Muscle of arm (tissue), 14 donors: ENCODE results near the gene C14orf39. TPM values are rescaled to one million over a fixed set of nuclear protein-coding genes. Genes with fewer than 3 reads are reported as not detected.

Experiments
- DNase-seq: peaks from one replicate; pipeline ENCODE4 v3.0.0-alpha.2; 2013
- long read RNA-seq, 11 donors: transcript quantifications; one replicate each; lab custom pipeline, GENCODE V29; 2026
- polyA plus RNA-seq, 12 donors: library from polyadenylated mRNA; unstranded; fragments of 120-200 nt; gene quantifications; one replicate each; pipeline ENCODE4 v1.2.1, GENCODE V29; 2013; ENCODE audit not compliant: insufficient read length in 12 of 12

Gene C14orf39, protein sequence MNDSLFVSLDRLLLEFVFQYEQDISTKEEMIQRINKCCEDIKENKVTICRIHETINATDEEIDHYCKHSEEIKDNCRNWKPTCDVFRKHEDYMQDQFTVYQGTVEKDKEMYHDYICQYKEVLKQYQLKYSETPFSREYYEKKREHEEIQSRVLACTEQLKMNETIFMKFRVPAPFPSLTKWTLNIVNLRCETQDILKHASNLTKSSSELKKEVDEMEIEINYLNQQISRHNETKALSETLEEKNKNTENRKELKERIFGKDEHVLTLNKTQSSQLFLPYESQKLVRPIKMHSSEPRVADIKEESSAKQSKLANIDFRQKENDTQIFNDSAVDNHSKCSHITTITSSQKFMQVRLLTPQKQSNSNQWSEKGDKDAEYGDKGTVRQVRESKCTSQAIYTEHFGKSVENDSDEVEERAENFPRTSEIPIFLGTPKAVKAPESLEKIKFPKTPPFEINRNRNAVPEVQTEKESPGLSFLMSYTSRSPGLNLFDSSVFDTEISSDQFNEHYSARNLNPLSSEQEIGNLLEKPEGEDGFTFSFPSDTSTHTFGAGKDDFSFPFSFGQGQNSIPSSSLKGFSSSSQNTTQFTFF
- 1 to 10 TPM in 9 of 12 donors, under 1 TPM in 1, not detected in 2; 0.53 to 3.1 (median 1.8) TPM for polyA plus RNA-seq
- long read RNA-seq, donor 1: 0 reads
- long read RNA-seq, donor 2: 0 reads
- long read RNA-seq, donor 3: 0 reads
- long read RNA-seq, donor 4: 0 reads
- long read RNA-seq, donor 5: 0 reads
- long read RNA-seq, donor 6: 0 reads
- long read RNA-seq, donor 7: 0 reads
- long read RNA-seq, donor 8: 0 reads
- long read RNA-seq, donor 9, partial matches to known transcripts: 14 of 14 reads
- long read RNA-seq, donor 9, other reads (novel, unspliced or antisense): 0 of 14 reads
- long read RNA-seq, donor 10: 0 reads
- long read RNA-seq, donor 11: 0 reads

DNA sequence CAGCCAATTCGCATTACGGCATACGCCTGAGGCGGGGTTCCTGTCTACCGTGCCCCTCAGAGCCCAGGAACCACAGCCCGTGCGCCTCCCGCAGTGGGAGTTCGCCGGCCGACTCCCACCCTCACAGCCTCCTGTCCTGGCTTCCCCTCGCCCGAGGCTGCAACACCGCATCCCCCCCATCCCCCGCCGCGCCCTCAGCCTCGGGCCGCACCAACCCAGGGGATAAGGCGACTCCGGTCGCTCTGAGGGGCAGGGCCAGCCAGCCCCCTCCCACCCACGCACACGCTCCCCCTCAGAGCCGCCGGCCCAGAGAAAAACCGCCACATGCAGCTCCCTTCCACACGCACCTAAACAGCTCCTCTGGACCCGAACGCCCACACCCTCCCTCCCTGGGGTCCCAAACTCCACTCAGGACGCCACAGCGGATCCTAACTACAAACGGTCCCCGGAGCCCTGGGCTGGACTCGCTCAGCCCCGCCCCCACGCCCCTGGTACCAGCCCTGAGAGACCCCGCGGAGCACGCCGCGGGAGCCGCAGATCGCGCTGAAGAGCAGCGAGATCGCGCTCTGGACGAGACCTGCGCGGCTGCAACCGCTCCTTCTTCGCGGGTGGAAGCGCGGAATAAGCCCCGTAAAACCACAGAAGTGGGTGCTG is at the start of gene C14orf39:
Gene C14orf39 (minus strand): TSS at position 466 of the 654 bp plus-strand sequence. CDS start 985 bp downstream, outside the sequence.
- peak; percentile 72 for DNase-seq

DNA sequence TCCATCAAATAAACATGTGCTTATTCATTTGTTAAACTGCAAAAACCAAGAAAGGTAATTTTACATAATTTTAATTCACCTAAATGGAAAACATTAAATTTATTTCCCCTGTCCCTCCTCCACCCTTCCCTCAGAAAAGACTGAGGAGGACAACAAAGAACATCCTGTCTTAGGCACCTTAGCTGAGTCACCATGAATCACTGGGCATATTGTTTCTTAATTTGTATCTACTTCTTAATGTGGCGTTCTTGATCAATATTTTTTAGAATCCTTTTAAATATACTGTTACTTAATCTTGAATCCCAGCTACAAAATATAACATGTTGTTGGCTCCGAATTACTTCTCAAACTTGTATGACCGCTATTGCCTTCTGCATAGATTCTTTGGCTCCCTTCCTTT is 46.6 kb upstream of the C14orf39 start:
- DNase-seq: no peak

DNA sequence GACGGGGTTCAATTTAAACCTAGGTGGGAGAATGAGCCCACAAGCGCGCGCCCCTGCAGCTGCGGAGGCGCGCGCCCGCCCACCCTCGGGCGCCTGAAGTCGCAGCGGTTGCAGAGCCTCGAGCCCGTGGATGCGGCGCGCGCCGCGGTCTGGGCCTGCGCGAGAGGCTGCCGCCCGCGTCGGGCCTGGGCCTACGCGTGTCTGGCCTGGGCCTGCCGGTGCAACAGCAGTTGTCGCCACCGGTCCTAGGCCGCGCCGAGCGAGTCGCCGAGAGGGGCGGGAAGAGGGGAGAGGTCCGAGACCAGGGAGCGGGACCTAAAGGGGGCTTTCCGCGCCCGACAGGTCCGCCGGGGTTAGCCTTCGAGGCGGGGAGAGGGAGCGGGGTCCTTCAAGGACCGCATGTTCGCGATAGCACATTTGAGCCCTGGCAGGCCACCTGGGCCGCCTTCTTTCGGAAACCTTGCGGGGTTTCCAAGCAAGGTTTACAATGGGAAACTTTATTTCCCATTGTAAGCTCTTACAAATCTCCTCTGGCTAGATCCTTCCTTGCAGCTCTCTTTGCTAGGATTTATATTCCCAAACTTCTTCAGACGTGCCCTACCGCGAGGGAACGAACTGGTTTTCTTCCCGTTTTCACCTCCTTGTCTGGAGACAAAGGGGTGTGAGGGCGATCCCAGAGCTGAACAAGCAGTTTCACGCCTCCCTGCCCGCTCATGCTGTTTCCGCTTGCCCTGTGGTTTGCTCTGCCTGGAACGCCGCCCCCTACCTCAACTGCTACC is 29.8 kb upstream of the C14orf39 start:
- DNase-seq: no peak

DNA sequence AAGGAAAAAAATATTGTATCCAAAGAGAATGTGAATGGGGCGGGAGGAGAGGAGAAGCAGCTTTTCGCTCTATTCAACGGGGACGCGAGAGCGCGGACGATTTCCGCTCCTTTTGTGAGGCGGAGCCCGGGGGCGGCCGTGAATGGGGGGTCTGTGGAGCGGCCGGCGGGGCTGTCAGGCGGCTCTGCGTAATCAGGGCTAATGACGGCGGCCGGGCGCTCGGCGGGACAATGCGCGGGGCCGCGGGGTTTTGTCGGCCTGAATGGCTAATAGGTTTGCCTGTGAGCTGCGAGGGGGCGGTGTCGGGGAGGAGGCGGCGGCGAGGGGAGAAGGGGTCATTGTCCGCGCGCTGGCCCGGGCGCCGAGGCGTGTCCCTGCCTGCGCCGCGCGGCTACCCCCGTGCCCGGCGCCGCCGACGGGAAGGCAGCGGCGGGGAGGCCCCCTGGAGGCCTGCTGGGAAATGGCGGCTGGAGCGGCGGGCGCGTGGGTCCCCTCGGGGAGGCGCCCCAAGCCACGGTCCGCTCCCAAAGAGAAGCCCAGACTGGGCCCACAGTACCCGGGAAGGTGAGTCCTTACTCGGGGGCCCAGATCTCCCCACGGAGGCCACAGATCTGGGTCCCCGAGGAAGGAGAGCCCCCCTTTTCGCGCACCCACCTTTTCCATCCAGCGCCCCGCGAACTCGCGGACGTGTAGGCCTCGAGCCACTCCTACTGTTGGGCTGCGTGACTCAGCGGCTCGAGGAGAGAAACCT is 29.1 kb upstream of the C14orf39 start:
- DNase-seq: no peak

DNA sequence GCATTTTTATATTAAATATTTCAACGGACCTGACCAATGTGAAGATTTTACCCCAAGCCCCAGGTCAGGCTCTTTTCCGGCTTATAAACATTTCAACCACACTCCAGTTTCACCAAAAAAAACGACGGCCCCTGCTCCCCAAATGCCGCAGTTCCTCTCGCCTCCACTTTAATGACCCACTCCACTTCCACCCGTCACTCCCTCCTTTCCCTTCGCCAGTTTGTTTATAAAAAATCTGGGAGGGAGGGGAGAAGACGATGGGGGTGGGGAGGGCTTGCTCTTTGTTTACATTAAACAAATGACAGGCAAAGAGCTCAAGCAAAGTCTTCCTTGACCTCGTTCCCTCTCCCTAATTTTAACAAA is 28.5 kb upstream of the C14orf39 start:
- no peak for DNase-seq

DNA sequence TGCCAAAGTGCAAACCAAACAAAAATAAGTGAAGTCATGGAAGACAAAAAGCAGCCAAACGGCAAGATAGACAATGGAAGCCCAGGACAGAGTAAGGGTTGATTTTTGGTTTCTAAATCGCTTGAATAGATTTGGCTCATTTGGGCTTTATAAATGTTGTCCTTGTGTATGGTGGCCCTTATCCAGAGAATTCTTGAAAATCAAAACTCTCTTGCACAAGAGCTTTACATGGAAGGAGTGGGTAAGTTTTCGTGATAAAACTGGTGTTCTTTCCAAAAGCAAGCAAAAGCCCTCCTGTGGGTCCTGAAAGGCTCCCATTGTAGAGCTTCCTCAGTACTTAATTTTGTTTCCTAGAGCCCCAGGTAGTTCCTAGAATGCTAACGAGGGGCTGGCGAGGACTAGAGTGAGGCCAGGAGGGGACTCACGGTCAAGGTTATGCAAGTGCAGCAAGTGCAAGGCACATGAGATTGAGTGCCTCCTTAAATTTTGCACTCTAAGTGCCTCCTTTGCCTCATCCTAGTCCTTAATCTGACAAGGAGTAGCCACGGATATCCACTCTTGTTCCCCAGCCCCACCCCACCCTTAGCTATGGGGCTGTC is 27.2 kb upstream of the C14orf39 start:
- DNase-seq: no peak

DNA sequence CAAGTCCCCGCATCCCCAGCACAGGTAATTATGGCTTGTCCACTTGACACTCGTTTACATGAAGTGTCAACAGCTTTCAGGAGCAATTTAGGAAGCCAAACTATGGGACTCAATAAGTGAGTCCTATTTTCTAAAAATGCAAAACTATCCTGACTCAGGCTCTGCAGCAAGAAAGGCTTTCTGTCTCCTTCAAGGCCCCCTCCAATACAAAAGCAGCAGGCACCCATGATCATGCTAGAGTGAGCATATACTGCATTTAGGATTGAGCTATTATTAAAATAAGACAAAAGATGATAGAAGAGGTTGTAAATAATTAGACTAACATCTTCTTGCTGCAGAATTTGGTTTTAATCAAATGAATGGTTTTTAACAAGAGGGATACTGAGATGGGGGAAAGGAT is 26.3 kb upstream of the C14orf39 start:
- no peak for DNase-seq

DNA sequence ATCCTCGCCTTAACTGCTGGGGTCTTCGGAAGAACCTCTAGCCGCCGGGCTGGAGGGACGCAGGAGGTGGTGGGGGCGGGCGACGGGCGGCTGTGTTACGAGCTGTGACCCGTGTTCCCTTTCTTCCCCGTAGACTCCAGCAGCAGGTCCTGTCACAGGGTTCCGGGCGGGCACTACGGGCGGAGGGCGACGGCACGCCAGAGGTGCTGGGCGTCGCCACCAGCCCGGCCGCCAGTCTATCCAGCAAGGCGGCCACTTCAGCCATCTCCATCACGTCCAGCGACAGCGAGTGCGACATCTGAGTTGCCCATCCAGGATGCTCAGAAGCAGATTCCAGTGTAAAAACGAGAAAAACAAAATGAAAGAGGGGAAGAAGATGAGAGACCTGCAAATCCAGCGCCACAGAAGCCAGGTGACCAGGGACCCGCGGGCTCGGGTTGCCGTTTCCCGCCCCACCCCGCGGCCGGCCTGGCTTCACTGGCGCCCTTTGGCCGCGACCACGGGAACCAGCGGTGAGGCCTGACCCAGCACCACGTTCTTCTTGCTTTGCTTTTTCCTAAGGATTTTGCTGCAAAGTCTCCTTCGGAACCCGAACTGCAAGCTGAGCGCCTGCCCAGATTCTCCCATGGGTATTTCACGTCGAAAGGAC is 25.2 kb upstream of the C14orf39 start:
- no peak for DNase-seq

DNA sequence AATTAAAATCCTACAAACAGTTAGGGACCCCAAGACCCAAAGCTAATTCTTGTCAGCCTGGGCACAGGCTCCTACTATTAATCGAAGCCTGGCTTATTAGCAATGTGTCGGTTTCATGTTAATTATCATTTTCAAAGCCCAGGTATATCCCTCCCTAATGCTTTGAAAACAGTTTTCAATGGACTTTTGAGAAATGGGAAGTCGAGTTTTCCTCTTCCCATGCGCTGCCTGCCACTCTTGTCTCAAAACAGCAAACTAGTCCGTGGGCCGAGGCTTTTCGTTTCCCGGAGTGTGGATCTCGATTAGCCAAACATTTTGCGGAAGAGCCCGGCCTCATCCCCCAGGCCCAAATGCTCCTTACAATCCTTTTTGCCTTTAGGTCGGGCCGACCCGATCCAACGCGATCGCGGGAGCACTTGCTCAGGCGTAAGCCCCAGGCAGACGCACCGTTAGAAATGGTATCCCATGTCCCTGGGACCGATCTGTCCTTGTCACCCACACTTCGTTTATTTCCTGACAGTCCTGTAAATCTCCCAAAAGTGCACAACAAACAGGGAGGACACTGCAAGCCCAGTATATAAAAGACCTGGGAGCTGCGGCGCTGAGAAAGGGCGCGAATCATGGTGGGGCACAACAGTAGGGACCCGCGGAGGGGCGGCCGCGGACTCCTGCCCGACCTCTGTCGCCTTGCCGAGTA is 24.5 kb upstream of the C14orf39 start:
- DNase-seq: no peak

DNA sequence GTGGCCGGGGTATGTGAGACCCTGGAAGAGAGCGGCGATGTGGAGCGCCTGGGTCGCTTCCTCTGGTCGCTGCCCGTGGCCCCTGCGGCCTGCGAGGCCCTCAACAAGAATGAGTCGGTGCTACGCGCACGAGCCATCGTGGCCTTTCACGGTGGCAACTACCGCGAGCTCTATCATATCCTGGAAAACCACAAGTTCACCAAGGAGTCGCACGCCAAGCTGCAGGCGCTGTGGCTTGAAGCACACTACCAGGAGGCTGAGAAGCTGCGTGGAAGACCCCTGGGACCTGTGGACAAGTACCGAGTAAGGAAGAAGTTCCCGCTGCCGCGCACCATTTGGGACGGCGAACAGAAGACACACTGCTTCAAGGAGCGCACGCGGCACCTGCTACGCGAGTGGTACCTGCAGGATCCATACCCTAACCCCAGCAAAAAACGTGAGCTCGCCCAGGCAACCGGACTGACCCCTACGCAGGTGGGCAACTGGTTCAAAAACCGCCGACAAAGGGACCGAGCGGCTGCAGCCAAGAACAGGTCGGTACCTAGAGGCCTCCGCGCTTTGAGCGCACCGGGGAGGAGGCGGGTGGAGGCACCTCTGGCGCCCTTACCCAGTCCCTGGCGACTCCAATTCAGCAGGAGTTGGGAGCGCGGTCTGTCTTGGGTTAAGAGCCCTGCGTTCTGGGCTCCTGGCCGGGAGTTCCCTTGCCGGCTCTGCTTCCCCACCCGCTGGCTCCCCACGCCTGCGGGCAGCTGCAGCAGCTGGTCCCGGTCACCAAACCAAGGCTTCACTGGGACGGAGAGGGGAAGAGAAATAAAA is 23.8 kb upstream of the C14orf39 start:
- DNase-seq: no peak

DNA sequence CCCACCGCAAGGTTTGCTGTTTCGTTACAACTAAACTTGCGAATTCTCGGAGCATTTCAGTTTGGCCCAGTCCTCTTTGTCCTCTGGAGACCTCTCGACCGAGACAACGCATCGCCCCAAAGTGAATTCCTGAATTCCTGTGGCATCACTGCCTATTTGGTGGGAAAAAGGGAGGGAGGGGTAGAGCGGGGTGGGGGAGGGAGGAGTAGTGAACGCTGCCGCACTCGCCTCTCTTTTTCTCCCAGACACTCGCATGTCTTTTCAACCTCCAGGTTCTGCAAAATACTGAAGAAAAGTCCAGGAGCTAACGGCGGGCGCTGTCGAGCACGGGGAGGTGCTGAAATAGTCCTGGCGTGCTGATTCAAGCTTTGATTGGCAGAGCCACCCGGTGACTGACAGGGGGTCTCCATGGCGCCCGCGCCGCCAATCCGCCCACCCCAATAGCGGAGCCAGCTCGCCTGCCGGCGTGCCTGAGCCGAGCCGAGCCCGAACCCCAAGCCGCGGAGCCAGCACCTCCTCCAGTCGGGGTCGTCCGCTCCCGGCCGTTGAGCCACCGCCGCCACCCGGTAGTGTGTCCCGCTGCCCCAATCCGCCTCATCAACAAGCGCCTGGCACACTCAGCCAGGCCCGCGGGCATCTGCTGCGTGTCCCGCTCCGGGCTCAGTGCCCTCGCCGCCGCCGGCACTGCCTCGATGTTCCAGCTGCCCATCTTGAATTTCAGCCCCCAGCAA is 23.0 kb upstream of the C14orf39 start, which contains the start of gene SIX6:
Gene SIX6 (plus strand): TSS at position 440 of the 731 bp plus-strand sequence. CDS start 253 bp downstream, at position 693.
- no peak for DNase-seq

DNA sequence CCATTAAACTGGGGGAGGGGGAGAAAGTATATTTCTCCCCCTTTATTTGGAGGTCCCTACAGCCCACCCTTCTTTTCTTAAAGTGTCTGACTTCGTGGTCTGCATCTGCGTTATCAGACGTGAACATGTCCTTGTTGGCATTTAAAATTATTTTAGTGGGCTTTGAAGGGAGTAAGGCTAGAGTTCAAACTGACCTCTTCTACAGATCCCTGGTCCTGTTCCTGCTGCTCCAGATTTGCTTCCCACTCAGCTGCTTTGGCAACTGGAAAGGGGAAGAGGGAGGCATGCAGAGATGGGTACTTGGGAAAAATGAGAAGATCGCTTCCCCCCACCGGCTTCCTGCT is 22.5 kb upstream of the C14orf39 start:
- DNase-seq: no peak

DNA sequence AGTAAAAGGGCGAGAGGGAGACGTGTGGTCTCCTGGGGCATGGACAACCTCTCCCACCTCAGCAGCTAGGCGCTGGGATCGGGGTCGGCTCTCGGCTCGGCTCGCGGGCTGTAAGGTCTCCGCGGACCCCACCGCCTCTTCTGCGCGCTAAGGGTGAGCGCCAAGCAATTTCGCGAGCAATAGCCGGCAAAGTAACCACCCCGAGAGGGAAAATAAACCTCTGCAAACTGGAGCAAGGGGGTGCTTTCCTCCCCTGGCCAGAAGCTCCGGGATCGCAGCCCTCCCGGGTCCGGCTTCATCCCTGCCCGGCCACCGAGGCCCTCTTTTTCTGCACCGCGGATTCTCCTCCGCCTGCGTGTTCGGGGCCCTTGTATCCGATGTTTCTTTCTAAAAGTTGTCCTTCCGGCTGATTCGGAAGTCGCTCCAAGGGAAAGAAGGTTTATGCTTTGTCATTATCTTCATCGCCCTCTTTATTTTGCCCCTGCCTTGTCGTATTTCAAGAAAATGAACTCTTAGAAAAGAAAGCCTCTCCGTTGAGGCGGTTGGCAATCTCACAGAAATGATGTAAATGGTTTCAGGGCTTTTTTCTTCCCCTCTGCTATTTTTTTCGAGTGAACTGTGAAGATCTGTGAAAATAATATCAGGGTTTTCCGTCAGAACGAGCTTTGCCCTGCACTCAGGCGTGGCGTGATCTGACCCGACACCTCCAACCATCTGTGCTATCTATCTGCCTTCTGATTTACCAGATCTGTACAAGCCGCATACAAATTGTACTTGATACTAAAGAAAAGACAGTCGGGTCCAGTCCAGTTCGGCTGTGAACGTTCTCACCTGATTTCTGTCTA is 21.3 kb upstream of the C14orf39 start:
- DNase-seq: no peak

DNA sequence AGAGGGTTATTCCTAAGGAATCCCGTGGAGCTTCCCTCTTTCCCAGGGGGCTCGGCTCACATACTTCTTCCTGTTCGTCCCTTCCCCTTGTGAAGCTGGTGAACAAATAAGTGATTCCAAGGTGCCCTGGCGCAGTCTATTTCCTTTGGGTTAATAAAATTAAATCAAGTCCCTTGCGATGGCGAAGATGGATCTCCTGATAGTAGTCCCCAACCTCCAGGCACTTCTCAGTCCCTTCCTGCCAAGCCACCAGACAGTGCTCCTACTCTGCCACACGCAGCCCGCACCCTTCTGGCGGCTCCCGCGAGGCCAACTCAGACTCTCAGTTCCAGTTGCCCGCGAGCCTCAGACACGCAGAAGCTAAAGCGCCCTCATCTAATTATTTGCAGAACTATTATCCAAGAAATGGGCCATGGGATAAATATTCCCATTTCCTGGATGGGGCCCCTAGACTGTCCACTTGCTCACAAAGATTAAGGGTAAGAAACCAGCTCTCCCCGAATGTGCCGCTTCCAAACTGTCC is 20.7 kb upstream of the C14orf39 start:
- DNase-seq: no peak

DNA sequence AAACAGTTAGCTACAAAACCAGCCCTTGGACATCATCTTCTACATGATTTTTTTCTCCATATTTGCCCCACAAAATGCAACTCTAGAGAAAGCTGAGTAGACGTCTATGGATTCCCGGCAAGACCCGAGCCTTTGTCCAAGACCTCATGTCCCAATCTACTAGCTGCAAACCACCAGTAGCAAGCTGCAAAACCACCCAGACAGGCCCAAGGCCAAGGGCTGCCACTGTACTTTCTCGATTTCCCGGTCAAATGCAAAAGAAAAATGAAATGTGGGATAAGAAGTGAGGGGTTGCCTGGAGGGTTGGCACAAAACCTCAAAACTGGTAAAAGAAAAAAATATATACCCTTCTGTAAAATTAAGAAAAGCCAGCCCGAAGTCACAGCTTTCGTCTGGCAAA is 20.1 kb upstream of the C14orf39 start:
- no peak for DNase-seq

DNA sequence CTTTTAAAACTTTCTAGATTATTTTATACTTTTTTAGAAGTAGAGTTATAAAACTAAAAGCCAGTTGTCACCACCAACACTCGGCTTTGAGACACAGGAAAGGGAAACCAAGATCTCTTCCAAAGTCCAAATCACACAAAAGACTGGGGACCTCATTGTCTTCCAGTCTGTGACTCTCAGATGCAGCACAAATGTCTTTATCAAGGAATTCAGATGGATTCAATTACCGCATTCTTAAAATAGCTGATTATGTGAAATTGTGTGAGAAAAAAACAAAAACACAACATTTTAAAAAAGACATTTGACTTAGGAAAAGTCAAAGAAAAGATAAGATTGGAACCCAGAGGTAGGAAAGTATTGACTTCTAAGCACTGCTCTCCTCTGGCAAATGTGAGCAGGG is 19.6 kb upstream of the C14orf39 start:
- DNase-seq: no peak
